Measurements from ENCODE around the gene SORCS2.

DNA sequence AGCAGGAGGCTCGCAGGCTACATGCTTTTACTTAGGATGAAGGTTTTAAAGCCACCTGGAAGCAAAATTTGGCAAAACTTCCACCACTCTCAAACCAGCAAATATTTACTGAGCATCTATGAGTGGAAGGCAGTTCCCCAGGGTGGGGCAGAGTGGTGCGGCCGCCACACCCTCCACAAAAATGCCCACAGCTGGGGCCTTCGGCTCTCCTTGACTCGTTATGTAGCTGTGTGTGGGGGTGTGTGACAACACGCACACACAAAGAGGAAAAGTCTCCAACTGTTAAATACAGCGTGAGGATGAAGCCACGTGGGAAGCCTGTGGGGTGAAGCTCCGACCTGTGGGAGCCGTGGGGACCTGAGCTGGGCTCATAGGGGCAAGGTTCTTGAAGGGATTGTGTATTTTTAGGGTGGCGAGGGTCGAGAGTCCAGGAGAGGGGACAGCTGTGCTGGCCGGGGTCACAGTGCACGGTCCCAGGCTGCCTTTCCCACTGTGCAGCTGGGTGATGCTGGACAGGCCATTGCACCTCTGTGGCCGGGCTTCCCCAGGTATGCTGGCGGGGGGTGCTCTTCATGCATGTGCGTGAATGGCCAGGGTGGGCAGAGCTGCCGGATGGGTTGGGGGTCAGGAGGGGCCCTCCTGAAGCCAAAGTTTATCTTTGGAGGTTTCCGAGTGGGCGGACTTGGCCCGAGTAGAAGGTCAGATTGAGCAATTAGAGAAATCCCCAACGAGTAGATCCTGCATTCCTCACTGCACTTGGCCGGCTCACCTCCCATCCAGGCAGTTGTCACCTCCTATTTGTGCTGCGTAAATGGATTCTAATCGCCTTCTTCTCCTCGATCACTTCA is 25.4 kb downstream of the SORCS2 start:
- no peak for TF ChIP-seq CTCF (IDR thresholded peaks at IDR 0.05; ENCODE audit: poor library complexity, severe bottlenecking)
- TF ChIP-seq POLR2AphosphoS5 (IDR thresholded peaks at IDR 0.05): no peak

Data from neural cell (in vitro differentiated cells).